GM21360 (cell line): ENCODE results near the gene TNPO2.

Experiments used
- ATAC-seq: cut with Tn5 transposase; IDR thresholded peaks from one replicate; pipeline ENCODE4 v1.9.1; 2021; ENCODE audit warnings: mild to moderate bottlenecking, moderate library complexity; ENCODE audit not compliant: unreplicated experiment

TNPO2 gene

DNA sequence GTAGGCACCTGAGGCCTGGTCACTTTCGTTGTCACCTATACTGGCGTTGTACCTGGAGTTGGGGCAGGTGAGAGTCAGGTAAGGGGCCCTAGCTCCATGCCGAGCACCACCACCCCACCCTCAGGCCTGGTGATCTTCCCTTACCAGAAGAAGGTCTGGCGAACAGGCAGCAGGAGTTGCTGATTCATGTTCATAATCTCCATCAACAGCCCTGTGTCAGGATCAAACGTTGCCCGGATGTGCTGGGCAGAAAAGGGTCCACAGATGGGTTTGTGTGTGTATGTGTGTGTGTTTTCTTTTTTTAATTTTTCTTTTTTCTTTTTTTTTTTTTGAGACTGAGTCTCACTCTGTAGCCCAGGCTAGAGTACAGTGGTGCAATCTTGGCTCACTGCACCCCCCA, 71.5 kb downstream of the TNPO2 start:
- no peak for ATAC-seq

DNA sequence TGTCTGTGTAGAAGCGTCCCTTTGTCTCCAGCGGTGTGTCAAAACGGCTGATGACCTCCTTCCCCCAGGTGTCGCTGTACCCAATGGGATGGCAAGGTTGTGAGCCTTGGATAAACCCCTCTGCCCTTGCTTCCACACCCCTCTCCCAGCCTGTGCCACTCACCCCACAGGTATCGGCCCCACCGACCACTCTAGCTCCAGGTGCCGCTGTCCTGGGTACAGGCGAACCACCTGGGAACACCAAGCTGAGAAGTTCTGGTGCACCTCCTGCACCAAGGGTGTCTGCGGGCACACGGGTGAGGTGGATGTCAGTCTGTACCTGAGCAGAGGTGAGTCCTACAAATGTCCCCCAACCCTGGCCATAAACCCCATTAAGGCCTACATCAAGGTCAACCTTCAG, 73.8 kb downstream of the TNPO2 start:
- no peak for ATAC-seq
